Colon (tissue), 2 donors: ENCODE results near the gene CPA2.
"Not testable (repeated sequence)": the region's sequence is repeated elsewhere in the genome, so short reads cannot be mapped to it uniquely, and the experiment has no call there.

Experiments
- FAIRE-seq: peaks from 2 replicates; lab custom pipeline; 2012; peaks lifted over from hg19 to GRCh38; lab: Jason Lieb, UNC
- donor health status: control.
- donor health status: control.

Gene CPA2

GRCh38 chr7:130266258-130266960, at the start of gene CPA2:
TSS of gene CPA2 (plus strand) at chr7:130266863. CDS start at chr7:130266882, 19 bp downstream.
- FAIRE-seq, result no peak

GRCh38 chr7:130218806-130219620, 47.6 kb upstream of the CPA2 start:
- FAIRE-seq, result no peak

- no peak for FAIRE-seq
Measured at GRCh38 chr7:130219871-130220270, 46.8 kb upstream of the CPA2 start.

- FAIRE-seq, result no peak
Measured at GRCh38 chr7:130221746-130222145, 44.9 kb upstream of the CPA2 start.

GRCh38 chr7:130223646-130224045, 43.0 kb upstream of the CPA2 start:
- no peak for FAIRE-seq

GRCh38 chr7:130224210-130224609, 42.5 kb upstream of the CPA2 start:
- FAIRE-seq, result no peak

- not testable (repeated sequence) for FAIRE-seq
Measured at GRCh38 chr7:130224923-130225322, 41.7 kb upstream of the CPA2 start.

- FAIRE-seq, result no peak
Measured at GRCh38 chr7:130226333-130226732, 40.3 kb upstream of the CPA2 start.

GRCh38 chr7:130227883-130228575, 38.6 kb upstream of the CPA2 start:
- no peak for FAIRE-seq

GRCh38 chr7:130228840-130229502, 37.7 kb upstream of the CPA2 start:
- no peak for FAIRE-seq

GRCh38 chr7:130229981-130230380, 36.7 kb upstream of the CPA2 start:
- FAIRE-seq, result not testable (repeated sequence)

- FAIRE-seq, result no peak
Measured at GRCh38 chr7:130231792-130232191, 34.9 kb upstream of the CPA2 start.

- no peak for FAIRE-seq
Measured at GRCh38 chr7:130232209-130232608, 34.5 kb upstream of the CPA2 start.

- no peak for FAIRE-seq
Measured at GRCh38 chr7:130234078-130234477, 32.6 kb upstream of the CPA2 start.

- not testable (repeated sequence) for FAIRE-seq
Measured at GRCh38 chr7:130236361-130236760, 30.3 kb upstream of the CPA2 start.

GRCh38 chr7:130240240-130240639, 26.4 kb upstream of the CPA2 start:
- FAIRE-seq, result no peak

- FAIRE-seq, result no peak
Measured at GRCh38 chr7:130242198-130243014, 24.3 kb upstream of the CPA2 start.

- FAIRE-seq, result not testable (repeated sequence)
Measured at GRCh38 chr7:130243486-130243885, 23.2 kb upstream of the CPA2 start.

- not testable (repeated sequence) for FAIRE-seq
Measured at GRCh38 chr7:130246491-130246890, 20.2 kb upstream of the CPA2 start.

GRCh38 chr7:130248842-130249241, 17.8 kb upstream of the CPA2 start:
- not testable (repeated sequence) for FAIRE-seq

- FAIRE-seq, result not testable (repeated sequence)
Measured at GRCh38 chr7:130249626-130250025, 17.0 kb upstream of the CPA2 start.
